Endothelial cell of umbilical vein (primary cell): ENCODE measurements around the gene TRIM45. TPM values are rescaled to one million over a fixed set of nuclear protein-coding genes. Genes with fewer than 3 reads are reported as not detected.

Source experiments
- BruUV-seq: library from RNA; stranded (reverse); fragments of 400-500 nt; replicated peaks from 2 replicates; lab custom pipeline; 2021; lab: Mats Ljungman, UMichigan
- CTCF ChIA-PET: fragments of 300-600, 350-600 bp; sonication (Branson Sonifier 250); formaldehyde crosslinking; loops from one replicate; lab custom pipeline; 2021; ENCODE audit warnings: antibody characterized with exemption, inconsistent platforms; lab: Charles Lee
- POLR2A ChIA-PET: fragments of 300-600, 350-600 bp; sonication (Branson Sonifier 250); formaldehyde crosslinking; loops from one replicate; lab custom pipeline; 2021; ENCODE audit warnings: antibody characterized with exemption, inconsistent platforms; lab: Charles Lee
- DNase-seq: peaks from one replicate; pipeline ENCODE4 v3.0.0-alpha.2; 2011; ENCODE audit warnings: low read depth, low spot score
- FAIRE-seq: peaks from 2 replicates; lab custom pipeline; 2011; peaks lifted over from hg19 to GRCh38; lab: Jason Lieb, UNC
- H2AFZ ChIP-seq: 2 replicates; pipeline ENCODE4 v1.6.0; 2012; ENCODE audit warnings: low read depth, low read length, control low read depth, inconsistent platforms
- H3K27ac ChIP-seq: 2 replicates; pipeline ENCODE4 v1.5.1; 2011; ENCODE audit warnings: low read depth, mild to moderate bottlenecking, control low read depth, low read length, moderate library complexity; ENCODE audit not compliant: insufficient read depth
- H3K27me3 ChIP-seq, 2 experiments: 2 replicates each; pipeline versions ENCODE4 v1.6.0 to v1.6.1; 2011; ENCODE audit warnings: low read length in 2 of 2, mixed read lengths in 1 of 2; ENCODE audit not compliant: control insufficient read depth in 2 of 2, insufficient read depth in 2 of 2
- H3K36me3 ChIP-seq, 2 experiments: 2 replicates in 1 of 2; 3 replicates in 1 of 2; pipeline ENCODE4 v1.5.1; 2011; ENCODE audit warnings: low read length in 2 of 2, mild to moderate bottlenecking in 1 of 2, moderate library complexity in 1 of 2; ENCODE audit not compliant: control insufficient read depth in 2 of 2, insufficient read depth in 2 of 2; ENCODE audit errors: extremely low read depth in 1 of 2
- H3K4me1 ChIP-seq: 3 replicates; pipeline ENCODE4 v1.5.1; 2011; ENCODE audit warnings: mild to moderate bottlenecking, low read length; ENCODE audit not compliant: control insufficient read depth, insufficient read depth; ENCODE audit errors: extremely low read depth
- H3K4me2 ChIP-seq: 2 replicates; pipeline ENCODE4 v1.6.1; 2011; ENCODE audit warnings: low read length, control low read depth, mixed read lengths; ENCODE audit not compliant: insufficient read depth
- H3K4me3 ChIP-seq, 3 experiments: fragments of 200-600 bp in 1 of 3; sonication (generic), shearing (Covaris generic) in 1 of 3; replicated peaks in 1 of 3; 2 replicates each; pipeline ENCODE4 v1.5.1; 2011 to 2016; ENCODE audit warnings: control low read depth in 3 of 3, low read length in 3 of 3, mild to moderate bottlenecking in 2 of 3, inconsistent platforms in 1 of 3, low read depth in 1 of 3, moderate library complexity in 1 of 3; ENCODE audit not compliant: insufficient read depth in 1 of 3
- H3K79me2 ChIP-seq: 2 replicates; pipeline ENCODE4 v1.6.0; 2012; ENCODE audit warnings: low read length, inconsistent platforms; ENCODE audit not compliant: control insufficient read depth, insufficient read depth
- H3K9ac ChIP-seq: replicated peaks from 2 replicates; pipeline ENCODE3; 2011; ENCODE audit warnings: low read length, control low read depth; ENCODE audit not compliant: insufficient read depth; ENCODE audit errors: extremely low read depth
- H3K9me1 ChIP-seq: replicated peaks from 3 replicates; pipeline ENCODE4 v1.6.0; 2011; ENCODE audit warnings: mild to moderate bottlenecking, low read length; ENCODE audit not compliant: control insufficient read depth, insufficient read depth; ENCODE audit errors: extremely low read depth
- H3K9me3 ChIP-seq: replicated peaks from 2 replicates; pipeline ENCODE4 v1.5.1; 2012; ENCODE audit warnings: low read length, inconsistent platforms; ENCODE audit not compliant: control insufficient read depth, insufficient read depth
- H4K20me1 ChIP-seq: replicated peaks from 2 replicates; pipeline ENCODE3; 2011; ENCODE audit warnings: mild to moderate bottlenecking, low read length; ENCODE audit not compliant: control insufficient read depth, insufficient read depth; ENCODE audit errors: extremely low read depth
- CTCF ChIP-seq, 2 donors: IDR thresholded peaks; 1 replicate in 1 of 2; 2 replicates in 1 of 2; pipeline ENCODE4 v1.5.1; 2011; ENCODE audit warnings: low read length in 2 of 2, mild to moderate bottlenecking in 2 of 2, moderate library complexity in 2 of 2, control low read depth in 1 of 2, inconsistent platforms in 1 of 2, low read depth in 1 of 2; ENCODE audit not compliant: insufficient read depth in 1 of 2; ENCODE audit errors: extremely low read depth in 1 of 2
- EZH2 ChIP-seq: IDR thresholded peaks from 2 replicates; pipeline ENCODE4 v1.6.1; 2012; ENCODE audit warnings: borderline replicate concordance, low read depth, mild to moderate bottlenecking, moderate library complexity, low read length, inconsistent platforms; ENCODE audit not compliant: severe bottlenecking
- FOS ChIP-seq: IDR thresholded peaks from 2 replicates; pipeline ENCODE4 v1.6.1; 2011; ENCODE audit warnings: mild to moderate bottlenecking, low read length, moderate library complexity, borderline replicate concordance; ENCODE audit not compliant: insufficient read depth
- GATA2 ChIP-seq: IDR thresholded peaks from 2 replicates; pipeline ENCODE4 v1.7.0; 2011; ENCODE audit warnings: low read depth, mild to moderate bottlenecking, moderate library complexity, mixed read lengths, low read length; ENCODE audit not compliant: insufficient read length, insufficient read depth
- JUN ChIP-seq: IDR thresholded peaks from 2 replicates; pipeline ENCODE4 v1.6.1; 2011; ENCODE audit warnings: borderline replicate concordance, low read depth; ENCODE audit not compliant: insufficient read length, insufficient read depth
- MYC ChIP-seq: IDR thresholded peaks from one replicate; pipeline ENCODE4 v1.6.1; 2011; ENCODE audit warnings: mild to moderate bottlenecking, low read depth, low read length
- POLR2A ChIP-seq: IDR thresholded peaks from 2 replicates; pipeline ENCODE4 v1.6.1; 2012; ENCODE audit warnings: low read depth, mild to moderate bottlenecking, control low read depth, low read length
- POLR2AphosphoS5 ChIP-seq: IDR thresholded peaks from 2 replicates; pipeline ENCODE4 v1.6.1; 2012; ENCODE audit warnings: low read depth, mild to moderate bottlenecking, control low read depth, low read length, moderate library complexity; ENCODE audit not compliant: insufficient read depth
- dilution Hi-C: fragments of 300-500 bp; cut with MboI; formaldehyde crosslinking; loops from one replicate; pipeline ENCODE4 v1.15.0; 2019; ENCODE audit warnings: low sequenced_read_pairs; ENCODE audit not compliant: extremely low pct_ligation_motif_present
- intact Hi-C: fragments of 100-400 bp; cut with micrococcal nuclease; formaldehyde crosslinking; loops from one replicate; pipeline ENCODE4 v1.10.0; 2022
- polyA plus RNA-seq, 4 experiments: library from polyadenylated mRNA; depleted of rRNA in 3 of 4; stranded (reverse) in 3 of 4; unstranded in 1 of 4; fragments of >200 nt; gene quantifications; 2 replicates each; pipeline versions ENCODE4 v1.2.1 to v1.2.3, GENCODE V29; 2011 to 2012; ENCODE audit warnings: missing spikeins in 1 of 4
- total RNA-seq: library from RNA; stranded (reverse); gene quantifications from 2 replicates; pipeline ENCODE4 v1.2.3, GENCODE V29; 2021
- TF ChIP-seq, protein P1 (sequence below): IDR thresholded peaks from 2 replicates; pipeline ENCODE4 v1.6.1; 2011; ENCODE audit not compliant: insufficient read depth, insufficient read length

Gene TRIM45
- total and polyA plus RNA-seq, 2 donors (not counting 3 experiments of a cell fraction or from before 2014, with no cell fraction given), result 2.9 to 3.1 TPM

- DNase-seq (no peak), FAIRE-seq (no peak)
- H3K4me1 ChIP-seq, result no peaks in the 10 kb centered on the region
- no peaks in the 10 kb centered on the region for H3K79me2 ChIP-seq
- H3K27me3 ChIP-seq, result no peaks in the 10 kb centered on the region
- no peak overlapping the region for H3K4me3 ChIP-seq
- CTCF ChIA-PET, result no interaction called here
- BruUV-seq, result no TSS peak
- no peak overlapping the region for H3K9ac ChIP-seq
- no peak overlapping the region for H3K4me2 ChIP-seq
- H4K20me1 ChIP-seq, result no peaks in the 10 kb centered on the region
- POLR2A ChIA-PET, result no interaction called here
- H3K27ac ChIP-seq, result no peak overlapping the region
- dilution Hi-C loops, result no loop called here
- no peaks in the 10 kb centered on the region for H3K36me3 ChIP-seq
- no peaks in the 10 kb centered on the region for H3K9me1 ChIP-seq
- intact Hi-C loops, result no loop called here
- no peak overlapping the region for H2AFZ ChIP-seq
- TF ChIP-seq, protein P1, sequence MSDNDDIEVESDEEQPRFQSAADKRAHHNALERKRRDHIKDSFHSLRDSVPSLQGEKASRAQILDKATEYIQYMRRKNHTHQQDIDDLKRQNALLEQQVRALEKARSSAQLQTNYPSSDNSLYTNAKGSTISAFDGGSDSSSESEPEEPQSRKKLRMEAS, result no peak
- TF ChIP-seq GATA2 (no peak), MYC (no peak), JUN (no peak), CTCF (IDR thresholded peaks at IDR 0.05; ENCODE audit: extremely low read depth in 1 of 2, insufficient read depth in 1 of 2, low read depth in 1 of 2, low read length in 2 of 2) (no peak), POLR2A (no peak), POLR2AphosphoS5 (no peak), EZH2 (no peak), FOS (no peak)
- no peaks in the 10 kb centered on the region for H3K9me3 ChIP-seq
Observed at GRCh38 chr1:117147341-117147831, 25.8 kb upstream of the TRIM45 start.
